GM21360 (cell line): ENCODE results near the gene OR5B3.
"Not testable (repeated sequence)": the region's sequence is repeated elsewhere in the genome, so short reads cannot be mapped to it uniquely, and the experiment has no call there.

ENCODE experiments used
- ATAC-seq: cut with Tn5 transposase; IDR thresholded peaks from one replicate; pipeline ENCODE4 v1.9.1; 2021; ENCODE audit warnings: mild to moderate bottlenecking, moderate library complexity; ENCODE audit not compliant: unreplicated experiment

Gene OR5B3

DNA sequence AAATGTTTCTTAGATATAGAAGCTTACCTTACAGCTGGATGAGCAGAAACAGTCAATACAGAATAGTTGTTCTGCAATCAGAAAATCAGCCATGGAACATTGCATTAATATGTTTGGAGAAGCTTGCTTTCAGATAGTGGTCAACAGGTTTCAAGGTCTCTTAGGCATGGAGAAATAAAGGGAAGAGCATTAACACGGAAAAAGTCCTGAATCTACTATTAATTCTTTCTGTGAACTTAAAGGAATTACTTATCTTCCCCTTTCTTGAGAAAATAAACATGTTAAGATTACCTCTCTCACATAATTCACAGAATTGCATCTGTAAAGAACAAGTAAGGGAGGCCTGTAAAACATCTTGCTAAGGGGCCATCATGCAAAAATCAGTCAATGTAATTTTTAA, at the start of gene OR5B3:
TSS of gene OR5B3 (minus strand) at position 101 of the 400 bp plus-strand sequence. CDS start 3,465 bp downstream, outside the sequence.
- ATAC-seq, result no peak

DNA sequence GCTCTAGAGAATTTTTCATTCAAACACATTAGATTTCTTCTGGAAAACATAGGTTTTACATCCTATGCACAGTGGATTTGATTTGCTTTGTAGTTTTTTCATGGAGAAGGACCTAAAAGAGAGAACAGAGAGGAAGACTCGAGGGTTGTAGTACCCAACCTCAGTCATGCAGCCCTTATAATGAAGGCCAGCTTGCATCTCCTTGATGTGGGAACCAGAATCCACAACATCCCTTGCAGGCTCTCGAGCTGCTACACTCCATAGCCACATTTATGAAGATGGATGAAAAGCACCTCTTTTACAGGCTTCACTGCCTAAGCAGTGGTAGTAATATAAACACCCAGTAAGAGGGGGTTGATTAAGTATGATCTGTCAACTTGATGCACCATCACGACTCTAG, 44.9 kb upstream of the OR5B3 start:
- no peak for ATAC-seq

DNA sequence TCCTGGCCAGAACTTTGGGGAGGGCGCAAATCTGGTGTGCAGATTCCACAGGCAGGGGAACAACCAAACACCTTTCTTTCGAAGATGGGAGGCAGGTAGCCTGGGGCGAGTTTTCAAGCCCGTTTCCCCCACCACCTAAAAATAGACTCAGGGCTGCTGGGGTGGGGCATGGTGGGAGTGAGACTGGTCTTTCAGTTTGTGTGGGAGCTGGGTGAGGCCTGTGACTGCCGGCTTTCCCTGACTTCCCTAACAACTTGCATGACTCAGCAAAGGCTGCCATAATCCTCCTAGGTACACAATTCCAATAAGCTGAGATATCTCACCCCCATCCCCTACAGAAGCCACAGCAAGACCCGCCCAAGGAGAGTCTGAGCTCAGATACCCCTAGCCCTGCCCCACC, 39.6 kb upstream of the OR5B3 start:
- ATAC-seq, result no peak

DNA sequence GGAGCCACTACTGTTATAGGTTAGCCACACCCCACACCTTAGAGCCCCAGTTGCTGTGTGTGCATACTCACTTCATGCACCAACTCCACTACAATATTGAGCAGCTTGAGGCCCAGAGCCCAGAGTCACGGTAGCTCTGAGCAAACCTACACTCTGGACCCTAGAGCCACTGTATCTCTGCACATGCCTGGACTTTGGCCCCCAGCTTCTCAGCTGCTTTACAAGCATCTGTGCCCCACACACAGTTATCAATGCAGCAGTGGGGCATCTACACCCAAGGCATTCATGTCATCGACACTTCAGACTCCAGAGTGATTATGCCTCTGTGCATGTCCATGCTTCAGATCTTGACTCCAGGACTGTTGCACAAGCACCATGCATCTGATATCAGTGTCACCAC, 37.6 kb upstream of the OR5B3 start:
- no peak for ATAC-seq

DNA sequence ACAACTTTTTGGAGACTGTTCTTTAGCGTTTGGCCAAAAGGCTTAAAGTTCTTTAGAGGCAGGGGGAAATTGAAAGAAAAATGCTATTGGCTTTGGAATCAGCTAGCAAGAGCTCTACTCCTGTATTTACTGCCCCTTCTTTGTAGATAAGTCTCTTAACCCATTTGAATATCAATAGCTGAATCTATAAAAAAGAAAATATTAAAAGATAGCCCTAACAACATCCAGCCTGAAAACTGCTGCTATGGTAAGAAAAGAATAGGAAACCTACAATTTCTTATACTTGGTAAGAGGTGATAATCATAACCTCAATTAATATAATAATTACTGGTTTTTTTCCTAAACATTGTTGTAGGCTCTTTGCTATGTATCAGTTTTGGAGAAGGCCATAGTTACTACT, 35.5 kb upstream of the OR5B3 start, which contains the start of gene OR5B12:
TSS of gene OR5B12 (minus strand) at position 101 of the 400 bp plus-strand sequence. CDS start 2,085 bp downstream, outside the sequence.
- no peak for ATAC-seq

DNA sequence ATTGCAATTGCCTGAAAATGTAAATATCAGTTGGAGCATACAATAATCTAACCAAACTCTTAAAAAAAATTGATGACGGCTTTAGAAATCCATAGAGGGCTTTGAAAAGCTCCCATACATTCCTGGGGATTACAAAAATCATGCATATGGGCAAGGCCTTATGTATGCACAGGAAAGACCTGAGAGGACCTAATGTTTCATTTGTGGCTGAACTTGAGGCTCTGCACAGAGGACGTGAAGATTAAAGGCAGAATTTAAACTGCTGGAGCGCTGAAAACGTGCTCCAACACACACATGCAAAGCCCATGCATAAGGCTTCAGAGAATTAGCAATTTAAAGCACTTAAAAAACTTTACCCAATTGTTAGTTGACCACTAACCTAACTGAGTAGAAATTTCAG, 31.8 kb upstream of the OR5B3 start:
- no peak for ATAC-seq

DNA sequence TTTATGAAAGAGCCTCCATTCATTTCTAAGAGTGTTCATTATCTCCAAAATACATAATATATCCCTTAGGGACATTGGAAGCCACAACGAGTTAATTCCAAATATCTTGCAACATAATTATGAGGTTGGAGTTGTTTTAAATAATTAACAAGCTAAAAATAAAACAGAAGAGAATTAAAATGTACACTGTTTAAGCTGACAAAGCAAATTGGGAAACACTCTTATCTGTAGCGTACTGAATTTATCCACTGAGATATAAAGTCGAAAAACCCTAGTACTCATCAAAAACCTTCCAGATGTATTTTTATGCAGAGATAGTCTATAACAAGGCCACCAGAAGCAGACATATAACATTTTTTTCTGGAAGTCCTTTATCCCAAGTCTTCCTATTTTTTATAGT, 27.5 kb upstream of the OR5B3 start:
- ATAC-seq, result no peak

DNA sequence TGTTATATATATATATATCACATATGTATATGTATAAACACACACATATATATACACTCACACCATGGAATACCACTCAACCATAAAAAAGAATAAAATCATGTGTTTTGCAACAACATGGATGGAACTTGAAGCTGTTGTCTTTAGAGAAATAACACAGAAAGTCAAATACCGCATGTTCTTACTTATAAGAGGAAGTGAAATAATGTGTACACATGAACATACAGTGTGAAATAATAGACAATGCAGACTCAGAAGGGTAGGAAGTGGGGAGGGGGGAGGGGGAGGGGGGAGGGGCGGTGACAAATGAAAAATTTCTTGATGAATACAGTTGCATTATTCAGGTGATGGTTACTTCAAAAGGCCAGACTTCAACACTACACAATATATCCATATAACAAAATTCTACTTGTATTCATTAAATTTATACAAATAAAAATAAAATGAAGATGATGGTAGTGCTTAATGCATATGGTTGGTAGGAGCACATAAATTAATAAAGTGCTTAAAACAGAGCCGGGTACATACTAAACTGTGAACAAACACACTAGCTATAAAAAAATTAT, 27.0 kb upstream of the OR5B3 start:
- ATAC-seq, result peak; percentile 62

DNA sequence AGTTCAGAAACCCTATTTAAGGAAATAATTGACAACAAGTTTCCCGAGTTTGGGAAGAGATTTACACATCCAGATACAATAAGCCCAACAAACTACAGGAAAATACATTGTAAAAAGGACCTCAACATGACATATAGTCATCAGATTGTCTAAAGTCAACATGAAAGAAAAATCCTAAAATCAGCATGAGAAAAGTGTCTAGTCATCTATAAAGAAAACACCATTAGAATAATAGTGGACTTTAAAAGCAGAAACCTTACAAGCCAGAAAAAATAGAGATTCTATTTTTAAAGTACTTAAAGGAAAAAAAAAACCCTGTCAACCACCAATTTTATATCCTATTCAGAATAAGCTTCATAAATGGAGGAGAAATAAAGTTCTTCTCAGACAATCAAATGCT, 22.6 kb upstream of the OR5B3 start:
- no peak for ATAC-seq

DNA sequence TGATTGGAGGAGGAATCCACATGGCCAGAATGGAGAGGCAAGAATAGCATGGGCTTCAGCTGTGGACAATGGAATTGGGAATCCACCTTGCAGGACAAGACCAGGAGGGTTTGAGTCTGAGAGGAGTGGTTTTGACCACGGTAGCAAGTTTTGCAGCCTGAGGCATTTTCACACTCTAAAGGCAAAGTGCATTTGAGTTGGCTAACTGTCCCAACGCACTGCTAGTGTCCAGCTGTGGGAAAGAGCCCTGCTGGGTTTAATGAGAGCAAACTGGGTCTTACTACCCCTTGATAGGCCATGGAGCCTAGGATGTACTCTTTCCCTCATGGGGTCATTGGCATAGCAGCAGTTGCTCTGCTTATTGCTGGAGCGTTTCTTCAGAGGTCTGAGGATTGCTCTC, 21.3 kb upstream of the OR5B3 start, which contains the start of gene OR5B2:
TSS of gene OR5B2 (minus strand) at position 101 of the 400 bp plus-strand sequence. CDS start 4,860 bp downstream, outside the sequence.
- ATAC-seq, result no peak

DNA sequence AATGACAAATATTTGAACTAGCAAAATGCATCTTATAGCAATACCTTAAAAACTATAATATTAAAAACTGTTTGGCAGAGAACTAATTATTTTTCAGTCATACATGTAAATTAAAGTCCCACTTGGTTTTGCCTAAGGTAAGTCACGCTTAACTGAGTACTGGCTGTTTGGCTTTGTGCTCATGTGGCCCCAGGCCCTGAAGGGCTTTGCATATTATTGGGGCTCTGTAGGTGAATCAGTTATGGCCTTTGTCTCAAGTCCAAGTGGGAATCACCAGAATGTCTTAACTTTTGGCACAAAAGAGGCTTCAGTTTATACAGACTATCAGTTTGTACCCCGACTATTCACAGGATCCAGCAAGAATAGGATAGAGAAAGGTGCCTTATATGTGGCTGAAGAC, 7.1 kb downstream of the OR5B3 start:
- ATAC-seq, result not testable (repeated sequence)

DNA sequence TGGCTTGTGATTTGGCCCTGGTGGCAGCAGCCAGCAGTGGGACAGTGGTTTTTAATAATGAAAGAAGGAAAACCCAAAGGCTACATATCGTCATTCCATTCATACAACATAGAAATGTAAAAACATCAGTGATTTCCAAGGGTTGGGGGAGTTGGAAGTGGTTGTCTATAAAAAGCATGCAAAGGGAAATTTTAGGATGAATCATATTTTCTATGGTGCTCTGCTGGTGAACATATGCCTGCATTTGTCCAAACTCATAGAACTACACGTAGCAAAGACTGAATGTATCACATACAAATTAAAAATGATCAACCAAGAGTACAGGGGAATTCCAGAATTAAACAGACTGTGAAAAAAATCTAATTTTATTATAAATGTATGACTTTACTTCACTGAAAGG, 11.1 kb downstream of the OR5B3 start:
- no peak for ATAC-seq

DNA sequence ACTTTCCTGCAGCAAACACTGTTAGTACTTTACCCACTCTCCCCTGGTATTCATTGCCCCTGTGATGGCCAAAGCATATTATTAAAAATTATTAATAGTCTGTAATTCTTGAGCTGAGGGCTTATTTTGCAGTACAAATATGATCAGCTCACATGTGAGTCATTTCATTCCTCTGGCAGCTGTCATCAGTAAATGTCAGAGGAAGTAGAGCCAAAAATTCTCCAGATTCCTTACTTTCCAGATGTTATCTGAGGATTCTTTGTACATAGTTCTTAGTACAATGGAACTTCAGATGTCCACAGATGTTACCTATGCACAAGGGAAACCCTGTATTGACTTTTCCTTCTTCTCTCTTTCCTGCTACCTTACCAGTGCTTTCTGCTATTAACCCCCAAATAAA, 12.5 kb downstream of the OR5B3 start:
- no peak for ATAC-seq

DNA sequence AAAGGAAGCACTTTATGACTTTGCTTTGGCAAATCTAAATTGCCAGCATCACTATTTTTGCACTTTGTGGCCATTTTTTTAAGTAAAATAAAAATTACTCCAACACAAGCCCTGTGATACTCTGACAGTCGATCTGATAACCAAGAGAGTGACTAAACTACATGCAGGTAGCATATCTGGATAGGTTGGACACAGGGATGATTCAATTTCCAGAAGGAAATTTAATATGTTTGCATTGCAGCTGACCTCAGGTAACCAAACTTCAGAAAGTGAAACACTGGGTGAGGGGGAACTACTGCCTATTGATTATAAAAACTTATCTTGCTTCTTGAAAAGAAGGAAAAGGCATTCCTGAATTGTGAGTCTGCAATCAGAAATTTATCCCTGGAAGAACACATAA, 13.9 kb downstream of the OR5B3 start:
- ATAC-seq, result no peak

DNA sequence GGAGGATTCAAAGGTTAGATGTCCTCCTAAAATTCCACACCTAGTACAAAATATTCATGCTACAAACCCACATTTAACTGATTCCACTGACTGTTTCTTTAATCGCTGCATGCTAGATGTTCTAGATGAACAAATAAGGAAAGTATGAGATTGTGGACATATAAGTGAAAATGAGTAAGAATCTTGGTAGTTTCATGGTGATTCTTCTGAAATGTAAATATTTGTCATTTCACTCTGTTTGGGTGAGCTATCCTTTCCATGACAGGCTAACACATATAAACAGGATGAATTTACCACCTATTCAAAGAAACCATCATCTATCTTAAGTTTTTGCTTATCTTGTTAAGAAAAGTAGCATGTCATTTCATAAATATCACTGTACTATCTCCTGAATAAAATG, 14.8 kb downstream of the OR5B3 start:
- no peak for ATAC-seq

DNA sequence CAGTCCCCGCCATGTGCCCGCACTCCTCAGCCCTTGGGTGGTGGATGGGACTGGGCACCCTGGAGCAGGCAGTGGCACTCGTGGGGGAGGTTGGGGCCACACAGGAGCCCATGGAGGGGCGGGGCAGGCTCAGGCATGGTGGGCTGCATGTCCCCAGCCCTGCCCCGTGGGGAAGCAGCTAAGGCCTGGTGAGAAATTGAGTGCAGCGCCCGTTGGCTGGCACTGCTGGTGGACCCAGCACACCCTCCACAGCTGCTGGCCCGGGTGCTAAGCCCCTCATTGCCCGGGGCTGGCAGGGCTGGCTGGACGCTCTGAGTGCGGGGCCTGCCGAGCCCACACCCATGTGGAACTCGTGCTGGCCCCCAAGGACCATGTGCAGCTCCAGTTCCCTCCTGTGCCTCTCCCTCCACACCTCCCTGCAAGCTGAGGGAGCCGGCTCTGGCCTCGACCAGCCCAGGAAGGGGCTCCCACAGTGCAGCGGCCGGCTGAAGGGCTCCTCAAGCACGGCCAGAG, 16.1 kb downstream of the OR5B3 start:
- ATAC-seq, result no peak

DNA sequence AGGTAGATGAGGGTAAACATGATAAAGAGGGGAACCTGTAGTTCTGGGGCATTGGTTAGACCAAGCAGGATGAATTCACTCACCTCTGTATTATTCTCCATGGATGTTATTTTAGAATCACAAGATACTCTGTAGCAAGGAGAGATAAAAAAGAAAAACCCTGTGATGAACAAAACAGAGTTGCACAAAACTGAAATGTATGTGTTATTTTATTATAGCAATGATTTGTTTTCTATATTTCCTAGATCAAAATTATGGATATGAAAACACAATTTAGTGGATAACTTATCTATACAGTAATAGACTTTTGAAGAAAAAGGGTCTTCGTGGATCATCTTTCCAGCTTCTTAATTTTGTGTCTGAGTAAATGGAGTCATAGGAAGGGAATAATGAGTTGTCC, 47.7 kb downstream of the OR5B3 start, which contains the start of gene OR5B17:
TSS of gene OR5B17 (minus strand) at position 101 of the 400 bp plus-strand sequence. CDS start at position 101, 0 bp downstream.
- ATAC-seq, result no peak

DNA sequence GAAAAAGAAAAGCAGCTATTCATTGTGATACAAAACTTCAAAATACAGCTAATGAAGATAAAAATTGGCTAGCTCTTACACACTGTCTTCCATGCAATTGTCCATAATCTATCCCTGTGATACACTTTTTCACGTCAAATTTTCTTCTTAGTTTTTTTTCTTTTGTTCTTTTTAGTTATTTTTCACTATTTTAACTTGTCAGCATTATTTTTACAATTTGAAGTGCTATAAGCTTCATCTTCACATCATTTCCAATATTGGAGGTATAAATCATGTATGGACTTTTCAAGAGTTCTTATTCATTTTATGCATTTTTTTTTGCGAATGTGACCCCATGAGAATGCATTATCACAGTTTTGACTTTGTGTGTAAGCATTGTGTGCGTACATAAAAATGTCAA, 51.9 kb downstream of the OR5B3 start:
- ATAC-seq, result no peak
